ENCODE results near the gene GNAT2. TPM values are rescaled to one million over a fixed set of nuclear protein-coding genes. Genes with fewer than 3 reads are reported as not detected.

Gene GNAT2
- total RNA-seq, 4 donors from 2014 or later = 0.33 TPM; not detected in 3

- intact Hi-C loops (cut with DNase I) = loop anchor here (5.0 kb wide), 3 partner anchors 47 to 342 kb away; partner anchors contain the start of genes AHCYL1 and GSTM1
- Histone ChIP-seq H3K4me3 (no peak overlapping the region), H3K27ac (replicated peaks in 1 of 4) (no peak overlapping the region), H3K9me3 (no peaks in the 10 kb centered on the region), H3K4me1 (peaks cover 16 to 29% (median 24%) of the 10 kb centered on the region in 4 donors), H3K27me3 (no peaks in the 10 kb centered on the region), H3K36me3 (no peaks in the 10 kb centered on the region)
- DNase-seq (ENCODE audit: extremely low spot score) = peak; percentile 97
- peak; percentile 89 to 100 (median 92) for TF ChIP-seq CTCF (IDR thresholded peaks at IDR 0.05)
- no peak for TF ChIP-seq POLR2A (IDR thresholded peaks at IDR 0.05; ENCODE audit: low read depth)
- TF ChIP-seq POLR2AphosphoS5 (IDR thresholded peaks at IDR 0.05) = peak in 1 of 2 donors; percentile 33
- 52% methylated on average over 4 of the region's 5 CpGs for WGBS
Observed at GRCh38 chr1:109640285-109640865, 21.0 kb upstream of the GNAT2 start.

- Histone ChIP-seq H3K4me3 (no peak overlapping the region), H3K27me3 (no peaks in the 10 kb centered on the region), H3K4me1 (peaks cover 16 to 29% (median 25%) of the 10 kb centered on the region in 4 donors), H3K27ac (replicated peaks in 1 of 4) (no peak overlapping the region), H3K9me3 (no peaks in the 10 kb centered on the region), H3K36me3 (no peaks in the 10 kb centered on the region)
- intact Hi-C loops (cut with DNase I) = loop anchor here (5.0 kb wide), 3 partner anchors 47 to 342 kb away; partner anchors contain the start of genes AHCYL1 and GSTM1
- TF ChIP-seq POLR2AphosphoS5 (IDR thresholded peaks at IDR 0.05) = no peak
- no peak for TF ChIP-seq CTCF (IDR thresholded peaks at IDR 0.05)
- TF ChIP-seq POLR2A (IDR thresholded peaks at IDR 0.05; ENCODE audit: low read depth) = no peak
- TF ChIP-seq EP300 (IDR thresholded peaks at IDR 0.05) = no peak
- 51% methylated on average over 6 of the region's 6 CpGs for WGBS
- DNase-seq (ENCODE audit: extremely low spot score) = peak; percentile 64
Observed at GRCh38 chr1:109639841-109640184, 20.4 kb upstream of the GNAT2 start.

- 94% methylated on average over 3 of the region's 9 CpGs for WGBS
- Histone ChIP-seq H3K27me3 (no peaks in the 10 kb centered on the region), H3K27ac (replicated peaks in 1 of 4) (no peak overlapping the region), H3K36me3 (no peaks in the 10 kb centered on the region), H3K4me3 (no peak overlapping the region), H3K4me1 (peaks cover 16 to 29% (median 25%) of the 10 kb centered on the region in 4 donors), H3K9me3 (no peaks in the 10 kb centered on the region)
- peak; percentile 86 for DNase-seq (ENCODE audit: extremely low spot score)
- no peak for TF ChIP-seq CTCF (IDR thresholded peaks at IDR 0.05)
- no peak for TF ChIP-seq POLR2A (IDR thresholded peaks at IDR 0.05; ENCODE audit: low read depth)
- no peak for TF ChIP-seq POLR2AphosphoS5 (IDR thresholded peaks at IDR 0.05)
- TF ChIP-seq EP300 (IDR thresholded peaks at IDR 0.05) = no peak
- intact Hi-C loops (cut with DNase I) = no loop called here
Observed at GRCh38 chr1:109639063-109639840, 19.8 kb upstream of the GNAT2 start.

- H3K27me3 ChIP-seq = no peaks in the 10 kb centered on the region
- peaks cover 9 to 29% (median 22%) of the 10 kb centered on the region in 4 donors for H3K4me1 ChIP-seq
- intact Hi-C loops (cut with DNase I) = no loop called here
- TF ChIP-seq POLR2AphosphoS5 (IDR thresholded peaks at IDR 0.05) (no peak), POLR2A (IDR thresholded peaks at IDR 0.05; ENCODE audit: low read depth) (no peak), CTCF (IDR thresholded peaks at IDR 0.05) (no peak), EP300 (IDR thresholded peaks at IDR 0.05) (no peak)
- H3K4me3 ChIP-seq = no peak overlapping the region
- H3K9me3 ChIP-seq = no peaks in the 10 kb centered on the region
- H3K27ac ChIP-seq (replicated peaks in 1 of 4) = no peak overlapping the region
- H3K36me3 ChIP-seq = no peaks in the 10 kb centered on the region
- DNase-seq (ENCODE audit: extremely low spot score) = peak; percentile 60
- 95% methylated on average over 5 of the region's 7 CpGs for WGBS
Observed at GRCh38 chr1:109637446-109637845, 18.0 kb upstream of the GNAT2 start.
